ENCODE results near the gene ERN1.

GRCh38 chr17:64094412-64094811 lies 35.5 kb downstream of the ERN1 start:
- TF ChIP-seq POLR2AphosphoS5 (IDR thresholded peaks at IDR 0.05; ENCODE audit: borderline replicate concordance, low read depth, low read length) = no peak
- TF ChIP-seq EZH2 (IDR thresholded peaks at IDR 0.05) = no peak
